ENCODE measurements around the gene RALGAPA1.
"Not testable (repeated sequence)": the region's sequence is repeated elsewhere in the genome, so short reads cannot be mapped to it uniquely, and the experiment has no call there.

The RALGAPA1 gene

DNA sequence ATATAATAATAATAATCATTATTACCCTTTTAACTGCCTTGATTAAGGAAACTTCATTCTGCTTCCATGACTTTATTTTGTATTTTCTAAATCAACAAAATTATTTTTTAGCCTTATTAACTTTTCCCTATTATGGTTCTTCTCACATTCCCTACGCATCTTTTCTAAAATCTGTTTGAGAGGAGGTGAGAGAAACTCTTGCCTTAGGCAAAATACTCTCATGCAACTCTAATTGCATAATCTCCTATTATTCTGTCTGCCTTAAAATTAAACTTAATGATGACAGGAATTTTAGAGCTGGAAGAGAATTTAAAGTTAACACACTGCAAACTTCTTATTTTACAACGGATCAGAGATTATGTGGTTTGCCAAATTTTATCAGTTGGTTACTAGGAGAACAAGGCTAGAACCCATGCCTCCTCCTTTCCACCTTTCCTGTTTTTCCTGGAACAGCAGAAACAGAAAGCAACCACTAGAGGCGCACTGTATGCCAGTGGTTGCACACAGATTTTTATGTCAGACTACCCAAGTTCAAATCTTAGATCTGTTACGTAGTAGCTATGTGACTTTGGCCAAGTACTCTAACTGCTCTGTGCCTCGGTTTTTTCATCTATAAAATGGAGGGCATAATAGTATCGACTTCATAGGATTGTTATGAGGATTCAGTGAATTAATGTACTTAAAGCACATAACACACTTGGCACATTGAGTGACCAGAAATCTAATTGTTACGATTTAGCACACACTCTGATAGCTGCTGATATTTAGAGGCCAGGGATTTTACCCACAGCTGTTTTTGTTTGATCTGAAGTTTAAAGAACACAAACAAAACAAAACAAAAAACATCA is 12.7 kb upstream of the RALGAPA1 start:
- DNase-seq (ENCODE audit: low spot score), result peak; percentile 74

DNA sequence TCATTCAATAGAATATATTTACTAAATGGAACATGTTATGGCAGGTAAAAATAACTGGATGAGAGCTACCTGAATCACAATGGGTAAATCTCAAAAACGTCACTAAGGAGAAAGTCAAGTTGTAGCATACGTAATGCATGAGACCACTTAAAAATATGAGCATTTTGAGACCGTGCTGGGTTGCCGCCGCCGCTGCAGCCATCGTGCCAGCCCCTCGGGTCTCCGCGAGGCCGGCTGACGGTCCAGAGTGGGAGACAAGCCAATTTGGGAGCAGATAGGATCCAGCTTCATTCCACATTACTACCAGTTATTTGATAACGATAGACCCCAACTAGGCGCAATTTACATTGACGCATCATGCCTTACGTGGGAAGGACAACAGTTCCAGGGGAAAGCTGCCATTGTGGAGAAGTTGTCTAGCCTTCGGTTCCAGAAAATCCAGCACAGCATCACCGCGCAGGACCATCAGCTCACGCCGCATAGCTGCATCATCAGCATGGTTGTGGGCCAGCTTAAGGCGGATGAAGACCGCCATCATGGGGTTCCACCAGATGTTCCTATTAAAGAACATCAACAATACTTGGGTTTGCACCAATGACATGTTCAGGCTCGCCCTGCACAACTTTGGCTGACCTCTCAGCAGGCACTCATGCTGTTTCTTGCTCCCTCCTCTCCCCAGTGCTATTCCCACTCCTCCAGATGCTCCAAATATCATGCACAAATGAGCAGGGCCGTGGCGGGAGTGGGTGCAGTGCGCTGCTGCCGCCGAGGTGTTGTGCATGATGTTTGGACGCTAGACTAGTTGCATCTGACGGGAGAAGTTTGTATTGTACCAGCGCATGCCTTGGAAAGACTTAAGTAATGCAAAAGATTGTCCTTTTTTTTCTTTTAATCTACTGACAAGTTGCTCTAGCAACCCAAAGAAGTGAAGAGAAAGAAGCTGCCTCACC is 10.8 kb upstream of the RALGAPA1 start:
- DNase-seq (ENCODE audit: low spot score), result no peak

DNA sequence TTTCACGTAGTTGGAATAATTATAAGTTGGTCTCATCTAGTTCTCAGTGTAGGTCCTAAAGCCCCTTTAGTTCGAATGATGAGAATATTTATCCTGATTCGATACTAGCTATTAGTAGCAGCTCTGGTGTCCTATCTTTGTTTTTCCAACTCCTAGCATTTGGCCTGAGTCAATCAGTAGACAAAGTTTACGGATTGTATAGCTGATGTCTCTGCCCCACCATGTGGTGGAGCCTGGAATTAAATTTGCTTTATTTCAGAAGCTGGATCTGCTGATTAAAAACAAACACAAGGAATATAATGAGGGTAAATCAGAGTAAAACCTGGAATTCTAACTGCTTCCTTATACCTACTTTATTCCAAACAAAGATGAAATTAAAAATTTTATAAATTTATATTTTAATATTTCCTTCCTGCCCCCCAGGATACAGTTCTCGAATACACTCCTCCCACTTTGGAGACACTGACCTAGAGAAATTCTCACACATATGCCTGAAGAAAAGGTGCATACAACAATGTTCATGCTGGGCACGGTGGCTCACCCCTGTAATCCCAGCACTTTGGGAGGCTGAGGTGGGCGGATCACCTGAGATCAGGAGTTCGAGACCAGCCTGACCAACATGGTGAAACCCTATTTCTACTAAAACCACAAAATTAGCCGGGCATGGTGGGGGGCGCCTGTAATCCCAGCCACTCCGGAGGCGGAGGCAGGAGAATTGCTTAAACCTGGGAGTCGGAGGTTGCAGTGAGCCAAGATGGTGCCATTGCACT is 9.4 kb upstream of the RALGAPA1 start:
- DNase-seq (ENCODE audit: low spot score), result peak; percentile 75

DNA sequence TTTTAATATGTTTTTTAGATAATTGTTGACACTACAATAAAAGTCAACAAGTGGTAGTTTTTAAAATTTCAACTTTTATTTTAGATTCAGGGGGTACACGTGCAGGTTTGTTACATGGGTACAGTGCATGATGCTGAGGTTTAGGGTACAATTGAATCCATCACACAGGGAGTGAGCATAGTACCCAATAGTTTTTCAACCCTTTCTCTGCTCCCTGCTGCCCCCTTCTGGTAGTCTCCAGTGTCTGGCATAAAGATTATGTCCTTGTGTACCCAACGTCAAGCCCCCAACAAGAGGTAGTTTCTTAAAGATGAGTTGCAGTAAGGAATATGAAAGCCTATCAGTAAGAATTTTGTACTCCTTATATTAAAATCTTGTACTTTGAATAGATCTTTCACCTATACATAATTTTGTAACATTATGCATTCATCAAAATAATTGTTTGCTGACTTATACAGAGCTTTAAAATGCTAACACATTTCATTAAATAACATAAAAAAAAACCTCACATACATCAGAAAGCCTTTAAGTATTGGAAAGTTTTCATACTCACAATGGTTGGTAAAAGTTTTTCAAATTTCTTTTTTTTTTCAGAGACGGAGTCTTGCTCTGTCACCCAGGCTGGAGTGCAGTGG is 5.4 kb upstream of the RALGAPA1 start:
- DNase-seq (ENCODE audit: low spot score), result peak; percentile 55

DNA sequence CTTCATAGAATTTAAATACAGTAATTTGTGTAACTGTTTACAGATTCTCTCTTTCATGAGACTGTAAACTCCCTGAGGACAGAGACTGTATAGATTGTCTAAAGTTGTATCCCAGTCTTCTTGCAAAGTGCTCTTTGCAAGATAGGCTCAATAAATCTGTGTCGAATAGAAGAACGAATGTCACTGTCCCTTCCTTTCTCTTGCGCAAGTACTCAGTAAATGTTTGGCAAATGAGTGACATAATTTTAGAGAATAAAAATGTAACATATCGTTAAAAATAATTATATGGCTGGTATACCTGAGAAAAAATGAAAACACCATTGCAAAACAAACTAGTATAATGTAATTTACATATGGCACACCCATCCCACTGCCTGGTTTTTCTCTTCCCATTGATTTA is 1.9 kb upstream of the RALGAPA1 start:
- DNase-seq (ENCODE audit: low spot score), result no peak

DNA sequence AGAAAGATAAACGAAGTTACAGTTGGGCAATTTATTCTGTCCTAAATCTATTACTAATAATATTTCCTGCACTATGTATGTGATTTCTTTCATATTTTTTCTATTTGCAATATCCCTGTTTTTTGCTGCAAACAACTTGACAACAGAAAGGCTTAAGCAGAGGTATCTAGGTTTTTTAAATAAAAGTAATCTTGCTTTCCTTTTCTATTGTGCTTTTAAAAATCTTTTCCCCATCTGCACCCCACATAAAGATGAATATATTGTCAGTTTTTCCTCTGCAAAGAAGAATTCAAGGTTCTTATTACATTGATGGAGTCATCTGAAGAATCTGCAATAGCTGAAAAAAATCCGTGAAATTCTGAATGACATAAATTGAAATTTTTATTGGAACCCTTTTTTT is 502 bp upstream of the RALGAPA1 start:
- no peak for DNase-seq (ENCODE audit: low spot score)

DNA sequence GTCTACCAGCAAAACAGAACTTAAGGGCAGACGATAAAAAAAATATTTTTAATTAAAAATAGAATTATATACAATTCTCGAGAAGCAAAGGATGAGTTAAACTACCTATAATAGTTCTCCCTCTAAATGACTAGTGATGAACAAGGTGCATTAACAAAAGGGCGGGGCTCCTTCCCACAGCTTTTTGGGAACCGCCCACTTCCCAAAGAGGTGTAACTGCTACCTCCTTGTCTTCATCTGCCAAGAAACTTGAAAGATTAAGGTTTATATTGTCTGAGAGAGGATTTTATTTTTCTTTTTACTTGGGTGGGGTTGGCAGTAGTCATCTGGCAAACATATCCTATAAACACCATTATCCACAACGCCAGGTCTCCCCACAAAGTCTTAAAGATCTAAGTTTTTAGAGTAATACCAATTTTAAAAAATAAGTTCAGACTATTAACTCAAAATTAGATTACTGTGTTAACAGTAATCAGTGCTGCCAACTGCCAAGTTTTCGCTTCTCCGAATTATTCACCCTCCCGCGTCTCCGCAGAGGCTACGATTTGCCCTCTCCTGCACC is 938 bp downstream of the RALGAPA1 start:
- DNase-seq (ENCODE audit: low spot score), result peak; percentile 44

DNA sequence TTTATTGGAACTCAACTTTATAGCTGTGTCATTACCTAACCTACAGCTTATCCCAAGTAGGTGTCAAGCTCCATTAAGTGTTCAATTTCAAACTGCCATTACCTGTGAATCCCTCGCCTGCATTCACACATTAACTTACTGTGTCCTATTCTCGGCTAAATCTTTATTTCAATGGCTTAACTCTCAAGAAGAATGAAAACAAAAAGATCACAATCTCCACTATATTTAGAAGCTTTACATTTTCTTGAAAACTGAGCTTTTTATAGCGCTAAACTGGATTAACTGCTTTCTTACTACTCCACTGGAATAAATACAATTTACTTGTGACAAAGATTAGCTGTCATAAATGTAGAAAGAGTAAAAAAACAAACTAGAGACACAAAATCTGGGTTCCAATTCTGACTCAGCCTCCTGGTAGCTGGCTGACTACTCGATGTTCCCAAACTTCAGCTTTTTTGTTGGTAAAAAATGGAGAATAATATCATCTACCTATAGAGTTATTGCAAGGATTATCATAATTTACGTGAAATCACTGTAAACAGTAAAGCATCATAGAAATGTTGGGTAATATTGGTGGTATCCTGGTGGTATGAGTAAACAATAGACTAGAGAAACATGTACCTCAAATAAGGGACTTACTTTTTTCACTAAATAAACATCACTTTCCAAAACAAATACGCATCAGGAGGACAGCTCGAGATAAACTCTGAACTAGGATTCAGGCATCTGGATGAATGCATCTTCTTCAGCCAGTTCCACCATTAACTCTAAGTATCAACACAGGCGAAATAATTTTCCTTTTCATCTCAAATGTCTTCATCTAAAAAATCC is 1.7 kb downstream of the RALGAPA1 start:
- DNase-seq (ENCODE audit: low spot score), result no peak

DNA sequence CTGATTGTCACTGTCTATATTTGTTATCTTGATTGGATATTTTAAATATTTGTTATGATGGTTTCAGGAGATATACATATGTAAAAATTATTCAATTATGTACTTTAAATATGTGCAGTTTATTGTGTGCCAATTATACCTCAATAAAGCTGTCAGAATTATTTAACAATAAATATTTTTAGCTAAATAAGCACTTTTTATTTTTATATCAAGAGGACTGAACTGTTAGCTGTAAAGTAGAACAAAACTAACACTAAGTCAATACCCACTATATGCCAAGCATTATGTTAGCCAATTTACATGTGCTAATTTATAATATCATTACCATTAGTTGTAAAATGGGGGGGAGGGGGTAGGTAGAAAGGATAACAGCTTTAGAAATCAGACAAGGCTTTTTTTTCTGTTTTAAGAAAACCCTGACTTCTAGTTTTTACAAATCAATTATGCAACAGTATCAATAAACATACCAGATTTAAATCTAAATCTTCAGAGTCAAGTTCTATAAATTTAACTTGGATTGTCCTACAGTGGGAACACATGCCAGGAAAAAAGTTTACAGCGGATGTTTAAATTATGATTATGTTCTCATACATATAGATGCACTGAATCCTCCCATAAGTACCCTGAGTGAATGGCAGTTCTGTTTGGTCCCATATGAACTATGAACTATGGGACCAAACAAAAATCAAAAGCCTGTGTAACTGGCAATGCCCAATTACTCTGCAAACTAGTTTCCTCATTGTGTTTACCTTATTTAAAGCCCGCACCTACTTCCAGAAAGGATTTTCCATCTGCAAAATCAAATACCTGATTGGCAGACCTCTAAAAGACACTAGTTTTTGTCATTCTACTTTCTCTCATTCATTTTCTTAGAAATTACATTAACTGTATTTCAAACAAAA is 2.8 kb downstream of the RALGAPA1 start:
- DNase-seq (ENCODE audit: low spot score), result no peak

DNA sequence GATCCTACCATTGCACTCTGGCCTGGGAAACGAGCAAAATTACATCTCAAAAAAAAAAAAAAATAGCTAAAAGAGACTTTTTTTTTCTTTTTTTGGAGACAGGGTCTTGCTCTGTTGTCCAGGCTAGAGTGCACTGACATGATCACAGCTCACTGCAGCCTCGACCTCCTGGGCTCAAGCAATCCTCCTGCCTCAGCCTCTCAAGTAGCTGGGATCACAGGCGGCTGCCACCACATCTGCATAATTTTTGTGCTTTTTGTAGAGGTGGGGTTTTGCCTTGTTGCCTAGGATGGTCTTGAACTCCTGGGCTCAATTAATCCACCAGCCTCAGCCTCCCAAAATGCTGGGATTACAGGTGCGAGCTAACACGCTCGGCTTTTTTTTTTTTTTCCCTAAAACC is 11.3 kb downstream of the RALGAPA1 start:
- DNase-seq (ENCODE audit: low spot score), result no peak

DNA sequence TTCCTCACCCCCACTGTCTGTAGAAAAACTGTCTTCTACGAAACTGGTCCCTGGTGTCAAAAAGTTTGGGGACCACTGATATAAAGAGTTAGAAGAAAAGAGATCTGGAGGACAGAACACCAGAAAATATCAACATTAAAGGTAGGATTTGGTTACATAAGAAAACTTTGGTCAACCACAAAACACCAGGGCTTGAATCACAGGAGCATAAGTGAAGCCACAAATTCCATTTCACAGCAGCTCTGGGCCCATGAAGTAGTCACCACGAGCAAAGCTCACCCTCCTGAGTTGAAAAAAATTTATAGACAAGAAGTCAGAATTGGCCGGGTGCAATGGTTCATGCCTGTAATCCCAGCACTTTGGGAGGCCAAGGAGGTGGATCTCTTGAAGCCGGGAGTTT is 19.4 kb downstream of the RALGAPA1 start:
- DNase-seq (ENCODE audit: low spot score), result no peak

DNA sequence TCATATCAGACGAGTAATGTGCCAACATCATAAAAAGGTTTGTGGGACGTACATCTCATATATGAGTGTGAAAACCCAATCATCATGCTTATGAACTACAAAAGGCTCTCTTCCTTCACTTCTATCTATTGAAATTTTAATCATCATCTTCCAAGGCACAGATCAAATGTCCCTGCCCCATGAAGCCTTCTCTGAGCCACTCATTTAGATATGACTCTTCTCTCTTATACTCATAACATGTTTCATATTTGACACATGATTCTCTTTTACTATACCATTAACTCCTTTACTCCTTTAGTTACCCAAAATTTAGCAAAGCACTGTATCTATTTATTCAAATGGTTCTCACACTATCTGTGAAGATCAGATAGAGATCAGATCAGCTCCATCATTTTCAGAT is 22.2 kb downstream of the RALGAPA1 start:
- no peak for DNase-seq (ENCODE audit: low spot score)

DNA sequence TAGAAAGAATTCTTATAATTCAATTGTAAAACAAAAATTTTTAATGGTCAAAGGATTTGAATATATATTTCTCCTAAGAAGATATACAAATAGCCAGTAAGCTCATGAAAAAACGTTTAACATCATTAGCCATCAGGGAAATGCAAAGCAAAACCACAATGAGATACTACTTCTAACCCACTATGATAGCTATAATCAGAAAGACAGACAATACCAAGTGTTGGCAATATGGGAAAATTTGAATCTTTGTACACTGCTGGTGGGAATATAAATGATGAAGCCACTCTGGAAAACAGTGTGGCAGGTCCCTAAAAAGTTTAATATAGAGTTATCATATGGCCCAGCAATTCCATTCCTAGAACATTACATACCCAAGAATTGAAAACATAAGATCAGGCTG is 25.4 kb downstream of the RALGAPA1 start:
- DNase-seq (ENCODE audit: low spot score), result no peak

DNA sequence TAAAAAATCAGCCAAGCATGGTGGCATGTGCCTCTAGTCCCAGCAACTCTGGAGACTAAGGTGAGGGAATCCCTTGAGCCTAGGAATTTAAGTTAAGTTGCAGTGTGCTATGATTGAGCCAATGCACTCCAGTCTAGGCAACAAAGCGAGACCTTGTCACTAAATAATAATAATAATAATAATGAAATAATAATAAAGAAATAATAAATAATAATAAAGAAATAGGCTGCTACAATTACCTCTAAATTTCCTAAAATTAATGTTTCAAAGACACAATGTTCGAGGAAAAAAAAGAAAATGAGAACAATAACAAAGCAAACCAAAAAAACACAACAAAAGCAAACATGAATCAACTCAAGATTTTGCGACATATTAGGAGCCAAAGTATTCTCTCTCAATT is 29.7 kb downstream of the RALGAPA1 start:
- no peak for DNase-seq (ENCODE audit: low spot score)

DNA sequence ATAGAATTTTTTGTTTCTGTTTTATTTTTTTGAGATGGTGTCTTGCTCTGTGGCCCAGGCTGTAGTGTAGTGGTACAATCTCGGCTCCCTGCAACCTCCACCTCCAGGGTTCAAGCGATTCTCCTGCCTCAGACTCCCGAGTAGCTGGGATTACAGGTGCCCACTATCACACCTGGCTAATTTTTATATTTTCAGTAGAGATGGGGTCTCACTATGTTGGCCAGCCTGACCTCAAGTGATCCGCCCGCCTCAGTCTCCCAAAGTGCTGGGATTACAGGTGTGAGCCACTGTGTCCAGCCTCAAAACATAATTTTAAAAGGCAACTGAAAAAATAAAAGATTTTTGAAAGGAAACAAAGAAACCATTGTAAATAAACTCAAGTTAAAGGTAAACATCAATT is 31.5 kb downstream of the RALGAPA1 start:
- not testable (repeated sequence) for DNase-seq (ENCODE audit: low spot score)

DNA sequence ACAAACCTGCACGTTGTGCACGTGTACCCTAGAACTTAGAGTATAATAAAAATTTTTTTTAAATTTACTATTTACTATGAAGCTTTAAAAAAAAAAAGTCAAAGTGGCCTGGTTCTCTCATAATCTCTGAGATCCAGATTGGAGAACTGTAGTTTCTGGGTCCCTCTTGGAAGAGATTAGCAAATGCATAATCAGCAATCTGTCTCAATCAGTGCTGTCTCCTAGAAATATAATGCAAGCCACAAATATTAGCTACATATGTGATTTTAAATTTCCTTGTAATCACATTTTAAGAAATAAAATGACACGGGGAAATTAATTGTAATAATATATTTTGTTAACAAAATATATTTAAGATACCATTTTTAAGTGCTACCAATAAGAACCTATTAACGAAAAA is 32.3 kb downstream of the RALGAPA1 start:
- no peak for DNase-seq (ENCODE audit: low spot score)

DNA sequence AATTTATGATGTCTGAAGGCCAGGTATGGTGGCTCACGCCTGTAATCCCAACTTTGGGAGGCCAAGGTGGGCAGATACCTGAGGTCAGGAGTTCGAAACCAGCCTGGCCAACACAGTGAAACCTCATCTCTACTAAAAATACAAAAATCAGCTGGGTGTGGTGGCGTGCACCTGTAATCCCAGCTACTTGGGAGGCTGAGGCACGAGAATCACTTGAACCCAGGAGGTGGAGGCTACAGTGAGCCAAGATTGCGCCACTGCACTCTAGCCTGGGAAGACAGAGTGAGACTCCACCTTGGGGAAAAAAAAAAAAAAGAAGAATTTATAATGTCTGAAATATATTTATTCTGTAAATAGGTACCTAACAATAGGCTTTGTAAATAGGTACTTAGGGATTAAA is 33.0 kb downstream of the RALGAPA1 start:
- DNase-seq (ENCODE audit: low spot score), result not testable (repeated sequence)

DNA sequence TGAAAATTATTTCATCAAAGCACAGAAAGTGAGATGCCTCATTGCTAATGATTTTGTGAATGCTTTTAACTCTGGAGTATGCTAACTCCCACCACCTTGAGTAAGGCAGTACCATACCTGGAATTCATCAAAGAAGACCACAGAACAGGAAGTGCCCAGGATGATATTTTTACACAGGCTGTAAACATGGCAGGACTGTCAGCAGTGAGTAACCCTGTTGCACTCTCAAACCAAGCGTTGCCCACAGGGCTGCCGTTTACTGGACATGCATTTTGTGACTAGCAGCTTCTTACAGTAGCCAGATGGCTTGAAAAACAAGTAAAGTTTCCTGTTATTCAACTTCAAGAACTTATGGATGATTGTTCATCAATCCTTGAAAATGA is 42.4 kb downstream of the RALGAPA1 start:
- no peak for DNase-seq (ENCODE audit: low spot score)

DNA sequence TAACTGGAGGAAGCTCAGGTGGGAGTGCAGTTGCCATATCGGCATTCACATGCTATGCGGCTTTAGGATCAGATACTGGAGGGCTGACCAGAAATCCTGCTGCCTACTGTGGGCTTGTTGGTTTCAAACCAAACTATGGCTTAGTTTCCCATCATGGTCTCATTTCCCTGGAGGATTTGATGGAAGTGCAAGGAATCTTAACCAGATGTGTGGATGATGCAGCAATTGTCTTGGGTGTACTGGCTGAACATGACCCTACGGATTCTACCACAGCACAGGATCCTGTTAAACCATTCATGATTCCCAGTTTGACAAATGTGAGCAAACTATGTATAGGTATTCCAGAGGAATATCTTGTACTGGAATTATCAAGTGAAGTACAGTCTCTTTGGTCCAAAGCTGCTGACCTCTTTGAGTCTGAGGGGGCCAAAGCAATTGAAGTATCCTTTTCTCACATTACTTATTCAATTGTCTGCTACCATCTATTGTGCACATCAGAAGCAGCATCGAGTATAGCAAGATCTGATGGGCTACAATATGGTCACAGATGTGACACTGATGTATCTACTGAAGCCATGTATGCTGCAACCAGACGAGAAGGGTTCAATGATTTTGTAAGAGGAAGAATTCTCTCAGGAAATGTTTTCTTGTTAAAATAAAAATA is 42.9 kb downstream of the RALGAPA1 start:
- DNase-seq (ENCODE audit: low spot score), result no peak

Measured in RKO (cell line).